ENCODE results near the gene CDC37.
"Not testable (repeated sequence)": the region's sequence is repeated elsewhere in the genome, so short reads cannot be mapped to it uniquely, and the experiment has no call there.

The CDC37 gene

GRCh38 chr19:10389863-10390262, 13.5 kb downstream of the CDC37 start:
- no peaks in the 10 kb centered on the region for H3K4me1 ChIP-seq (ENCODE audit: insufficient read depth, low read length)
- peaks cover 30% of the 10 kb centered on the region for H3K36me3 ChIP-seq (ENCODE audit: insufficient read depth, low read depth, low read length)
- no peak overlapping the region for H3K4me3 ChIP-seq (ENCODE audit: low read length)
- H3K27me3 ChIP-seq (ENCODE audit: insufficient read depth, low read length), result no peaks in the 10 kb centered on the region
- no peak overlapping the region for H3K27ac ChIP-seq (ENCODE audit: low read length)
- H3K9me3 ChIP-seq (ENCODE audit: insufficient read depth, low read depth, low read length), result no peaks in the 10 kb centered on the region
- no peak overlapping the region for H3K9ac ChIP-seq (ENCODE audit: low read depth, low read length)

GRCh38 chr19:10388957-10389356, 14.4 kb downstream of the CDC37 start:
- Histone ChIP-seq H3K9me3 (ENCODE audit: insufficient read depth, low read depth, low read length) (no peaks in the 10 kb centered on the region), H3K27ac (ENCODE audit: low read length) (no peak overlapping the region)

GRCh38 chr19:10384580-10384979, 18.8 kb downstream of the CDC37 start:
- Histone ChIP-seq H3K9ac (ENCODE audit: low read depth, low read length) (no peak overlapping the region), H3K27ac (ENCODE audit: low read length) (no peak overlapping the region), H3K36me3 (ENCODE audit: insufficient read depth, low read depth, low read length) (no peaks in the 10 kb centered on the region), H3K4me3 (ENCODE audit: low read length) (no peak overlapping the region), H3K9me3 (ENCODE audit: insufficient read depth, low read depth, low read length) (no peaks in the 10 kb centered on the region), H3K27me3 (ENCODE audit: insufficient read depth, low read length) (no peaks in the 10 kb centered on the region), H3K4me1 (ENCODE audit: insufficient read depth, low read length) (0 out of 2 replicates have a peak, but pooled peaks cover 2% of the 10 kb centered on the region)

More at GRCh38 chr19:10388957-10389356, 14.4 kb downstream of the CDC37 start:
- no peak overlapping the region for H3K9ac ChIP-seq (ENCODE audit: low read depth, low read length)
- H3K27me3 ChIP-seq (ENCODE audit: insufficient read depth, low read length), result no peaks in the 10 kb centered on the region
- peaks cover 23% of the 10 kb centered on the region for H3K36me3 ChIP-seq (ENCODE audit: insufficient read depth, low read depth, low read length)
- H3K4me1 ChIP-seq (ENCODE audit: insufficient read depth, low read length), result no peaks in the 10 kb centered on the region
- H3K4me3 ChIP-seq (ENCODE audit: low read length), result no peak overlapping the region

GRCh38 chr19:10383223-10383499, 20.2 kb downstream of the CDC37 start:
- H3K9ac ChIP-seq (ENCODE audit: low read depth, low read length); H3K27ac ChIP-seq (ENCODE audit: low read length); H3K9me3 ChIP-seq (ENCODE audit: insufficient read depth, low read depth, low read length); H3K36me3 ChIP-seq (ENCODE audit: insufficient read depth, low read depth, low read length); H3K4me1 ChIP-seq (ENCODE audit: insufficient read depth, low read length); H3K4me3 ChIP-seq (ENCODE audit: low read length); H3K27me3 ChIP-seq (ENCODE audit: insufficient read depth, low read length): not testable (repeated sequence)

- H3K9me3 ChIP-seq (ENCODE audit: insufficient read depth, low read depth, low read length), result no peaks in the 10 kb centered on the region
- 0 out of 2 replicates have a peak, but pooled peaks cover 2% of the 10 kb centered on the region for H3K4me1 ChIP-seq (ENCODE audit: insufficient read depth, low read length)
- H3K27me3 ChIP-seq (ENCODE audit: insufficient read depth, low read length), result no peaks in the 10 kb centered on the region
- peak within 1 kb of the TSS; percentile 85; the same call in 1 of the 2 replicates for H3K9ac ChIP-seq (ENCODE audit: low read depth, low read length)
- H3K36me3 ChIP-seq (ENCODE audit: insufficient read depth, low read depth, low read length), result peaks cover 3% of the 10 kb centered on the region; the same call in 1 of the 2 replicates
- peak within 1 kb of the TSS; percentile 93 for H3K4me3 ChIP-seq (ENCODE audit: low read length)
- peak within 1 kb of the TSS; percentile 59 for H3K27ac ChIP-seq (ENCODE audit: low read length)
Measured at GRCh38 chr19:10380313-10381102, 22.8 kb downstream of the CDC37 start, which contains the start of gene TYK2. Gene TYK2, minus strand, starts transcription at chr19:10380572. Its CDS starts 2,166 bp downstream, at chr19:10378406.

GRCh38 chr19:10379880-10380312, 23.4 kb downstream of the CDC37 start:
- Histone ChIP-seq H3K9ac (ENCODE audit: low read depth, low read length) (peak overlapping the region; percentile 83; the same call in 1 of the 2 replicates), H3K27ac (ENCODE audit: low read length) (no peak overlapping the region), H3K9me3 (ENCODE audit: insufficient read depth, low read depth, low read length) (no peaks in the 10 kb centered on the region), H3K27me3 (ENCODE audit: insufficient read depth, low read length) (no peaks in the 10 kb centered on the region), H3K36me3 (ENCODE audit: insufficient read depth, low read depth, low read length) (peaks cover 7% of the 10 kb centered on the region; the same call in 1 of the 2 replicates), H3K4me3 (ENCODE audit: low read length) (peak overlapping the region; percentile 93), H3K4me1 (ENCODE audit: insufficient read depth, low read length) (0 out of 2 replicates have a peak, but pooled peaks cover 2% of the 10 kb centered on the region)

GRCh38 chr19:10378124-10378523, 25.2 kb downstream of the CDC37 start:
- H3K9me3 ChIP-seq (ENCODE audit: insufficient read depth, low read depth, low read length), result no peaks in the 10 kb centered on the region
- H3K36me3 ChIP-seq (ENCODE audit: insufficient read depth, low read depth, low read length), result peaks cover 9% of the 10 kb centered on the region; the same call in 1 of the 2 replicates
- no peak overlapping the region for H3K9ac ChIP-seq (ENCODE audit: low read depth, low read length)

GRCh38 chr19:10377140-10377640, 26.2 kb downstream of the CDC37 start:
- not testable (repeated sequence) for H3K9me3 ChIP-seq (ENCODE audit: insufficient read depth, low read depth, low read length); H3K27me3 ChIP-seq (ENCODE audit: insufficient read depth, low read length); H3K27ac ChIP-seq (ENCODE audit: low read length); H3K4me3 ChIP-seq (ENCODE audit: low read length); H3K9ac ChIP-seq (ENCODE audit: low read depth, low read length); H3K36me3 ChIP-seq (ENCODE audit: insufficient read depth, low read depth, low read length); H3K4me1 ChIP-seq (ENCODE audit: insufficient read depth, low read length)

More at GRCh38 chr19:10378124-10378523, 25.2 kb downstream of the CDC37 start:
- 0 out of 2 replicates have a peak, but pooled peaks cover 2% of the 10 kb centered on the region for H3K4me1 ChIP-seq (ENCODE audit: insufficient read depth, low read length)
- no peaks in the 10 kb centered on the region for H3K27me3 ChIP-seq (ENCODE audit: insufficient read depth, low read length)
- H3K27ac ChIP-seq (ENCODE audit: low read length), result no peak overlapping the region
- no peak overlapping the region for H3K4me3 ChIP-seq (ENCODE audit: low read length)

GRCh38 chr19:10374931-10375330, 28.4 kb downstream of the CDC37 start:
- H3K9ac ChIP-seq (ENCODE audit: low read depth, low read length), result no peak overlapping the region
- peaks cover 9% of the 10 kb centered on the region; the same call in 1 of the 2 replicates for H3K36me3 ChIP-seq (ENCODE audit: insufficient read depth, low read depth, low read length)
- no peaks in the 10 kb centered on the region for H3K27me3 ChIP-seq (ENCODE audit: insufficient read depth, low read length)
- no peaks in the 10 kb centered on the region for H3K9me3 ChIP-seq (ENCODE audit: insufficient read depth, low read depth, low read length)
- no peaks in the 10 kb centered on the region for H3K4me1 ChIP-seq (ENCODE audit: insufficient read depth, low read length)
- no peak overlapping the region for H3K4me3 ChIP-seq (ENCODE audit: low read length)
- H3K27ac ChIP-seq (ENCODE audit: low read length), result no peak overlapping the region

GRCh38 chr19:10372690-10373089, 30.7 kb downstream of the CDC37 start:
- Histone ChIP-seq H3K27me3 (ENCODE audit: insufficient read depth, low read length) (no peaks in the 10 kb centered on the region), H3K9ac (ENCODE audit: low read depth, low read length) (no peak overlapping the region), H3K4me3 (ENCODE audit: low read length) (no peak overlapping the region), H3K9me3 (ENCODE audit: insufficient read depth, low read depth, low read length) (no peaks in the 10 kb centered on the region), H3K27ac (ENCODE audit: low read length) (no peak overlapping the region), H3K4me1 (ENCODE audit: insufficient read depth, low read length) (no peaks in the 10 kb centered on the region), H3K36me3 (ENCODE audit: insufficient read depth, low read depth, low read length) (peaks cover 17% of the 10 kb centered on the region)

- H3K9me3 ChIP-seq (ENCODE audit: insufficient read depth, low read depth, low read length), result no peaks in the 10 kb centered on the region
- no peak overlapping the region for H3K9ac ChIP-seq (ENCODE audit: low read depth, low read length)
- H3K4me1 ChIP-seq (ENCODE audit: insufficient read depth, low read length), result no peaks in the 10 kb centered on the region
- no peaks in the 10 kb centered on the region for H3K27me3 ChIP-seq (ENCODE audit: insufficient read depth, low read length)
- peaks cover 28% of the 10 kb centered on the region for H3K36me3 ChIP-seq (ENCODE audit: insufficient read depth, low read depth, low read length)
- H3K27ac ChIP-seq (ENCODE audit: low read length), result no peak overlapping the region
- H3K4me3 ChIP-seq (ENCODE audit: low read length), result no peak overlapping the region
Measured at GRCh38 chr19:10368101-10368803, 35.1 kb downstream of the CDC37 start.
